ENCODE data around the gene DTL. TPM values are rescaled to one million over a fixed set of nuclear protein-coding genes. Genes with fewer than 3 reads are reported as not detected.
"Not testable (repeated sequence)": the region's sequence is repeated elsewhere in the genome, so short reads cannot be mapped to it uniquely, and the experiment has no call there.

DTL gene
- total and polyA plus RNA-seq, 2 donors from 2014 or later: 2.0 TPM; not detected in 1

GRCh38 chr1:212021563-212021962 is 14.0 kb upstream of the DTL start:
- Histone ChIP-seq H3K4me1 (ENCODE audit: control insufficient read depth in 2 of 3, insufficient read depth in 2 of 3, low read depth in 1 of 3, low read length in 3 of 3) (no peaks in the 10 kb centered on the region), H3K9ac (ENCODE audit: low read length in 3 of 3) (no peak overlapping the region), H3K9me3 (ENCODE audit: control insufficient read depth in 2 of 3, insufficient read depth in 1 of 3, low read length in 3 of 3) (peaks cover 0 to 3% (median 0%) of the 10 kb centered on the region in 3 donors), H3K4me3 (ENCODE audit: low read length in 3 of 3) (no peak overlapping the region), H3K27me3 (ENCODE audit: control insufficient read depth, insufficient read depth, low read length) (no peaks in the 10 kb centered on the region), H3K36me3 (ENCODE audit: control insufficient read depth in 2 of 3, insufficient read depth in 3 of 3, low read length in 3 of 3) (no peaks in the 10 kb centered on the region), H3K27ac (ENCODE audit: low read depth in 2 of 2, low read length in 2 of 2) (no peak overlapping the region)
- FAIRE-seq: no peak
- no peak for TF ChIP-seq CTCF (IDR thresholded peaks at IDR 0.05; ENCODE audit: borderline replicate concordance, extremely low read depth, insufficient read depth)
- intact Hi-C loops (cut with DNase I): no loop called here
- no peak for DNase-seq

GRCh38 chr1:212022908-212023307 is 12.6 kb upstream of the DTL start:
- FAIRE-seq; H3K9me3 ChIP-seq (ENCODE audit: control insufficient read depth in 2 of 3, insufficient read depth in 1 of 3, low read length in 3 of 3); H3K4me1 ChIP-seq (ENCODE audit: control insufficient read depth in 2 of 3, insufficient read depth in 2 of 3, low read depth in 1 of 3, low read length in 3 of 3); H3K27ac ChIP-seq (ENCODE audit: low read depth in 2 of 2, low read length in 2 of 2); intact Hi-C loops (cut with DNase I); H3K9ac ChIP-seq (ENCODE audit: low read length in 3 of 3); H3K27me3 ChIP-seq (ENCODE audit: control insufficient read depth, insufficient read depth, low read length); H3K4me3 ChIP-seq (ENCODE audit: low read length in 3 of 3); DNase-seq; H3K36me3 ChIP-seq (ENCODE audit: control insufficient read depth in 2 of 3, insufficient read depth in 3 of 3, low read length in 3 of 3): not testable (repeated sequence)

- no peak for DNase-seq
- no peak overlapping the region for H3K4me3 ChIP-seq (ENCODE audit: low read length in 3 of 3)
- H3K9me3 ChIP-seq (ENCODE audit: control insufficient read depth in 2 of 3, insufficient read depth in 1 of 3, low read length in 3 of 3): peaks cover 0 to 3% (median 0%) of the 10 kb centered on the region in 3 donors
- H3K27ac ChIP-seq (ENCODE audit: low read depth in 2 of 2, low read length in 2 of 2): no peak overlapping the region
- H3K4me1 ChIP-seq (ENCODE audit: control insufficient read depth in 2 of 3, insufficient read depth in 2 of 3, low read depth in 1 of 3, low read length in 3 of 3): no peaks in the 10 kb centered on the region
- H3K27me3 ChIP-seq (ENCODE audit: control insufficient read depth, insufficient read depth, low read length): no peaks in the 10 kb centered on the region
- no peaks in the 10 kb centered on the region for H3K36me3 ChIP-seq (ENCODE audit: control insufficient read depth in 2 of 3, insufficient read depth in 3 of 3, low read length in 3 of 3)
- TF ChIP-seq CTCF (IDR thresholded peaks at IDR 0.05; ENCODE audit: borderline replicate concordance, extremely low read depth, insufficient read depth): no peak
- no peak overlapping the region for H3K9ac ChIP-seq (ENCODE audit: low read length in 3 of 3)
- FAIRE-seq: no peak
- intact Hi-C loops (cut with DNase I): no loop called here
These were observed 10.9 kb upstream of the DTL start for GRCh38 chr1:212024469-212025149.

- H3K36me3 ChIP-seq (ENCODE audit: control insufficient read depth in 2 of 3, insufficient read depth in 3 of 3, low read length in 3 of 3); H3K9ac ChIP-seq (ENCODE audit: low read length in 3 of 3); H3K4me3 ChIP-seq (ENCODE audit: low read length in 3 of 3); H3K4me1 ChIP-seq (ENCODE audit: control insufficient read depth in 2 of 3, insufficient read depth in 2 of 3, low read depth in 1 of 3, low read length in 3 of 3); DNase-seq; FAIRE-seq; H3K9me3 ChIP-seq (ENCODE audit: control insufficient read depth in 2 of 3, insufficient read depth in 1 of 3, low read length in 3 of 3); intact Hi-C loops (cut with DNase I); H3K27ac ChIP-seq (ENCODE audit: low read depth in 2 of 2, low read length in 2 of 2); H3K27me3 ChIP-seq (ENCODE audit: control insufficient read depth, insufficient read depth, low read length): not testable (repeated sequence)
These were observed 7.8 kb upstream of the DTL start for GRCh38 chr1:212027727-212028126.

Data from kidney (tissue), 14 donors.